ENCODE measurements around the gene AP1S3. TPM values are rescaled to one million over a fixed set of nuclear protein-coding genes. Genes with fewer than 3 reads are reported as not detected.

Gene AP1S3
- total RNA-seq, 1 experiment from 2014 or later = 20.7 TPM

GRCh38 chr2:223855426-223855825 lies 18.0 kb upstream of the AP1S3 start:
- in situ Hi-C loops (cut with HindIII; ENCODE audit: low sequenced_read_pairs) = no loop called here
- DNase-seq (ENCODE audit: low spot score) = no peak

- no peak for DNase-seq (ENCODE audit: low spot score)
- in situ Hi-C loops (cut with HindIII; ENCODE audit: low sequenced_read_pairs) = no loop called here
Observed at GRCh38 chr2:223854741-223855140, 17.4 kb upstream of the AP1S3 start.

- no peak for DNase-seq (ENCODE audit: low spot score)
- in situ Hi-C loops (cut with HindIII; ENCODE audit: low sequenced_read_pairs) = no loop called here
Observed at GRCh38 chr2:223853425-223853837, 16.0 kb upstream of the AP1S3 start.

DNA sequence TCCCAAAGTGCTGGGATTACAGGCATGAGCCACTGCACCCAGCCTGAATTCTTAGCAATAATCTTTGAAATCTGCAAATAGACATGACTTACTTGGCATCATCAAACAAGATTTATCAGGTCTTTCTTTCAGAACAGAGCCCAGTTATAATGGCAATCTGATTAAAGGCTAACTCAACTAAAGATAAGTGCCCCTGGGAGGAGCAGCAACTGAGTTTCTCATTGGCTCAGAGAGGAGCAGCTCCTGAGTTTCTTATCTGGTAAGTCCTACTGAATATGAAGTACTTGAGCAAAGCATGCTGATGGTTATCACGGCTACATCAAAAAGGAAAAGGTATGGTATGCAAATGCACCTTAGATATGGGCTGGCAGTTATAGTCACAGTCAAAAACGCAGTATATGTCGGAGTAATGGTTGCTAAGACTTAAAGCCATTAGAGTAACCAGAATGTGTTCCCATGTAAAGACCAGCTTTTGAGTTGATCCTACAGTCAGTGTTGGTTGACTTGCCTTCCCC lies 15.0 kb upstream of the AP1S3 start:
- in situ Hi-C loops (cut with HindIII; ENCODE audit: low sequenced_read_pairs) = no loop called here
- no peak for DNase-seq (ENCODE audit: low spot score)

- DNase-seq (ENCODE audit: low spot score) = no peak
- in situ Hi-C loops (cut with HindIII; ENCODE audit: low sequenced_read_pairs) = no loop called here
Observed at GRCh38 chr2:223847410-223847809, 10.0 kb upstream of the AP1S3 start.

- DNase-seq (ENCODE audit: low spot score) = no peak
- in situ Hi-C loops (cut with HindIII; ENCODE audit: low sequenced_read_pairs) = no loop called here
Observed at GRCh38 chr2:223846515-223846914, 9.1 kb upstream of the AP1S3 start.

DNA sequence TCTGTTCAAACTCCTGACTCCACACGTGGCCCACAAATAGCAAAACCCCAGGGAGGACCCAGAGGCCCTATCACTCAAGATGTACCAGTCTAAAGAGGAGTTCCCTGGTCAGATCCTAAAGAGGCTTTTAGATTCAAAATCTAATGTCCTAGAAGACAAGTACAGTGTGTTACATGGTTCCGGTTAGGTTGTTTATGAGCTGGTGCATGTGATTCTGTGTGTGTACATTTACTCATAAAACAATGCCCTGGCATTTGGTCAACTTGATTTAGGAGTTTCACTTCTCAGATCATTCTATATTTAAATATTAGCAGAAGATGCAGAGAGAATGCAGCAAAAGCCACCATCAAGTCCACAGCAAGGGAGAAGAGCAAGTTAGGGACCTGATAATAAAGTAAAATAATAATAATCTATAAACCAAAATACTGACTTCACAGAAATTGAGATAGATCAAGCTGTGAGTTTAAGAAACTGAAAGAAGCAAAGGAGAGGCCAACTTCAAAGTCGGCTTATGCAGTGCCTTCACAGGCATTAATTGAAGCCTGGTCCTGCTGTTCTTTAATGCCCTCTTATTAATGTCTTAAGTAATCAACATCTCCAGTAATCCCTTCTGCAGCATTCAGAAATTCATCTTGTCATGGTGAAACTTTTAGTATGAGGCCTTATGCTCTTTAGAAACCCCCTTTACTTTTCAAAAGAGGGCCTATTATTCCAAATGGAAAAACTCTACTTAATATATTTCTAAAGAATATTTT lies 4.2 kb upstream of the AP1S3 start:
- DNase-seq (ENCODE audit: low spot score) = no peak
- in situ Hi-C loops (cut with HindIII; ENCODE audit: low sequenced_read_pairs) = no loop called here

GRCh38 chr2:223835701-223836532 lies 1.5 kb downstream of the AP1S3 start:
- in situ Hi-C loops (cut with HindIII; ENCODE audit: low sequenced_read_pairs) = no loop called here
- no peak for DNase-seq (ENCODE audit: low spot score)

GRCh38 chr2:223834431-223834830 lies 3.0 kb downstream of the AP1S3 start:
- in situ Hi-C loops (cut with HindIII; ENCODE audit: low sequenced_read_pairs) = no loop called here

GRCh38 chr2:223832241-223832903 lies 5.0 kb downstream of the AP1S3 start:
- in situ Hi-C loops (cut with HindIII; ENCODE audit: low sequenced_read_pairs) = no loop called here
- DNase-seq (ENCODE audit: low spot score) = no peak

More at GRCh38 chr2:223834431-223834830, 3.0 kb downstream of the AP1S3 start:
- DNase-seq (ENCODE audit: low spot score) = no peak

DNA sequence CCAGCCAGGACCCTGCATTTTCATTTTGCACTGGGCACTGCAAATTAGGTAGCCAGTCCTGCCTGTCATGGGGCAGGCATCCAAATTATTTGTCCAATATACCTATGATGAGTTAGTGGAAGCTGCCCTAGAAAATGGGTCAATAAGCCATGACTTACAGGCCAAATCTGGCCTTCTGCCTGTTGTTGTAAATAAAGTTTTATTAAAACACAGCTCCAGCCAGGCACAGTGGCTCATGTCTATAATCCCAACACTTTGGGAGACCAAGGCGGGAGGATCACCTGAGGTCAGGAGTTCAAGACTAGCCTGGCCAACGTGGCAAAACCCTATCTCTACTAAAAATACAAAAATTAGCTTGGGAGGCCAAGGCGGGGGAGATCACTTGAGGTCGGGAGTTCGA lies 8.3 kb downstream of the AP1S3 start:
- in situ Hi-C loops (cut with HindIII; ENCODE audit: low sequenced_read_pairs) = no loop called here
- DNase-seq (ENCODE audit: low spot score) = no peak

- in situ Hi-C loops (cut with HindIII; ENCODE audit: low sequenced_read_pairs) = no loop called here
- no peak for DNase-seq (ENCODE audit: low spot score)
Observed at GRCh38 chr2:223828314-223828713, 9.1 kb downstream of the AP1S3 start.

GRCh38 chr2:223826995-223827394 lies 10.4 kb downstream of the AP1S3 start:
- DNase-seq (ENCODE audit: low spot score) = no peak
- in situ Hi-C loops (cut with HindIII; ENCODE audit: low sequenced_read_pairs) = no loop called here

- in situ Hi-C loops (cut with HindIII; ENCODE audit: low sequenced_read_pairs) = no loop called here
- no peak for DNase-seq (ENCODE audit: low spot score)
Observed at GRCh38 chr2:223824301-223824700, 13.1 kb downstream of the AP1S3 start.

DNA sequence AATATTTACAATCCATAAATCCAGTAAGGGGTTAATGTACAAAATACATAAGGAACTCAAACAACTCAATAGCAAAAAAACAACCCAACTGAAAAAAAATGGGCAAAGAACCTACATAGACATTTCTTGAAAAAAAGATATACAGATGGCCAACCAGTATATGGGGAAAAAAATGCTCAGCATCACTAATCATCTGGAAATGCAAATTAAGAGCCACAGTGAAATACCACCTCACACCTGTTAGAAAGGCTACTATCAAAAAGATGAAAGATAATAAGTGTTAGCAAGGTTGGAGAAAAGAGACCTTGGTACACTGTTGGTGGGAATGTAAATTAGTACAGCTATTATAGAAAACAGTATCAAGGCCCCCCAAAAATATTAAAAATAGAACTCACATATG lies 14.6 kb downstream of the AP1S3 start:
- in situ Hi-C loops (cut with HindIII; ENCODE audit: low sequenced_read_pairs) = no loop called here
- DNase-seq (ENCODE audit: low spot score) = no peak

- in situ Hi-C loops (cut with HindIII; ENCODE audit: low sequenced_read_pairs) = no loop called here
- no peak for DNase-seq (ENCODE audit: low spot score)
Observed at GRCh38 chr2:223820549-223820948, 16.8 kb downstream of the AP1S3 start.

DNA sequence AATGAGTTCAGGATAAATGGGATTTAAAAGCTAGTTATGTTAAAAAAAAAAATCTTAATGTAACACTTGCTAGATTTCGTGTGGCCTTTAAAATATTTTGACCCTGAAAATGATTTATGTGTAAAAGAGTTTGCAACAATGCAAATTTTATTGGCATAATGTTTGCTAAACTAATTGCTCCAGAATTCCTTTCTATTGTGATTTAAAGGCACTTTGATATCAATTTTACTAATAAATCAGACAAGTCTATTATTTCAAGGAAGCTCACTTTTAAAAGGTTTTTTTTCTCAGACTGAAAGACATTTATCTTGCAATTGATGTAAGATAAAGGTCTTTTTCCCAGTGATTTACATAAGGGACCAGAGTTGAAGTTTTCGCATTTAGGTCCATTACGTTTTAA lies 17.5 kb downstream of the AP1S3 start:
- DNase-seq (ENCODE audit: low spot score) = no peak
- in situ Hi-C loops (cut with HindIII; ENCODE audit: low sequenced_read_pairs) = no loop called here

- in situ Hi-C loops (cut with HindIII; ENCODE audit: low sequenced_read_pairs) = no loop called here
- DNase-seq (ENCODE audit: low spot score) = no peak
Observed at GRCh38 chr2:223815884-223816570, 21.4 kb downstream of the AP1S3 start.

GRCh38 chr2:223815186-223815883 lies 22.0 kb downstream of the AP1S3 start:
- DNase-seq (ENCODE audit: low spot score) = no peak

More at GRCh38 chr2:223815186-223815883, 22.0 kb downstream of the AP1S3 start:
- in situ Hi-C loops (cut with HindIII; ENCODE audit: low sequenced_read_pairs) = no loop called here
